ENCODE data around the gene CHMP2B.
"Not testable (repeated sequence)": the region's sequence is repeated elsewhere in the genome, so short reads cannot be mapped to it uniquely, and the experiment has no call there.

CHMP2B gene

DNA sequence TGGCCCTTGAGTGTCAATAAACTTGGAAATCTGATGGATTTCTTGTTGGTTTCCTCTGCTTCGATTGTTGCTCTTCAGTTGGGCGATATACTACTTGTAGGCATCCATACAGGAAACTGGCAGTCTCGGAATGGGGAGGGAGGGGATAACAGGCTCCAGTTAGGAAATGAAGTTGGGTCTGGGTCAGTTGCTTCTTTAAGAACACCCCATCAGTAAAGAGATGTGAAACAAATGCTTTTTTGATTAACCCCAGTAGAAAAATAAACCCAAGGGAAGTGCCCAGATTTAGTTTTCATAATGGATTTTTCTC, 681 bp downstream of the CHMP2B start:
- H3K27ac ChIP-seq (ENCODE audit: low read depth, low read length) = peak overlapping the region; percentile 83
- no peaks in the 10 kb centered on the region for H3K9me3 ChIP-seq (ENCODE audit: control insufficient read depth in 5 of 5, low read length in 5 of 5)
- peaks cover 2 to 38% (median 22%) of the 10 kb centered on the region in 5 donors for H3K4me1 ChIP-seq (ENCODE audit: control insufficient read depth in 5 of 5, insufficient read depth in 5 of 5, low read length in 5 of 5)
- H3K27me3 ChIP-seq (ENCODE audit: control insufficient read depth in 5 of 5, insufficient read depth in 4 of 5, low read length in 5 of 5) = no peaks in the 10 kb centered on the region
- peaks cover 0 to 5% (median 0%) of the 10 kb centered on the region in 5 donors for H3K36me3 ChIP-seq (ENCODE audit: control insufficient read depth in 5 of 5, insufficient read depth in 5 of 5, low read length in 5 of 5)
- H3K9ac ChIP-seq (ENCODE audit: low read length in 5 of 5) = peak overlapping the region; percentile 82 to 99 (median 95)
- H3K4me3 ChIP-seq (ENCODE audit: low read depth in 1 of 5, low read length in 5 of 5) = peak overlapping the region; percentile 85 to 98 (median 96)

DNA sequence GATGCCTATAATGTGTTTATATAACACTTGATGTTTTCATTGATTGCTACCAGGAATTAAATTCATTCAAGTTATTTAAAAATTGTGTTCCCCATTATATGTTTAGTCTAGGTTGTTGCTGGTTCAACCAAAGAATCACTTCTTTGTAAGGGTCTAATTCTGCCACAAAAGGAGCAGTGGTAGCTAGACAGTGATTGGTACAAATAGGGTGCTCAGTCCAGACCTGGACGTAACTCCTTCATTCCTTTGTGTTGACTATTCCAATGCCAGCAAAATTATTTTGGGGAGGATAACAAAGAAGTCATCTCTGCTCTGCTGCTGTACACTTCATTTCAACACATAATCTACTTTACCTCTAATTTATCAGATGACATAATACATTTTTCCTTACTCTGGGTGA, 1.2 kb downstream of the CHMP2B start:
- peaks cover 0 to 5% (median 0%) of the 10 kb centered on the region in 5 donors for H3K36me3 ChIP-seq (ENCODE audit: control insufficient read depth in 5 of 5, insufficient read depth in 5 of 5, low read length in 5 of 5)
- H3K27ac ChIP-seq (ENCODE audit: low read depth, low read length) = no peak overlapping the region
- H3K27me3 ChIP-seq (ENCODE audit: control insufficient read depth in 5 of 5, insufficient read depth in 4 of 5, low read length in 5 of 5) = no peaks in the 10 kb centered on the region
- H3K4me3 ChIP-seq (ENCODE audit: low read depth in 1 of 5, low read length in 5 of 5) = peak overlapping the region; percentile 85 to 98 (median 96)
- peak overlapping the region in 4 of 5 donors; percentile 92 to 99 (median 96) for H3K9ac ChIP-seq (ENCODE audit: low read length in 5 of 5)
- H3K9me3 ChIP-seq (ENCODE audit: control insufficient read depth in 5 of 5, low read length in 5 of 5) = no peaks in the 10 kb centered on the region
- H3K4me1 ChIP-seq (ENCODE audit: control insufficient read depth in 5 of 5, insufficient read depth in 5 of 5, low read length in 5 of 5) = peaks cover 2 to 38% (median 22%) of the 10 kb centered on the region in 5 donors

DNA sequence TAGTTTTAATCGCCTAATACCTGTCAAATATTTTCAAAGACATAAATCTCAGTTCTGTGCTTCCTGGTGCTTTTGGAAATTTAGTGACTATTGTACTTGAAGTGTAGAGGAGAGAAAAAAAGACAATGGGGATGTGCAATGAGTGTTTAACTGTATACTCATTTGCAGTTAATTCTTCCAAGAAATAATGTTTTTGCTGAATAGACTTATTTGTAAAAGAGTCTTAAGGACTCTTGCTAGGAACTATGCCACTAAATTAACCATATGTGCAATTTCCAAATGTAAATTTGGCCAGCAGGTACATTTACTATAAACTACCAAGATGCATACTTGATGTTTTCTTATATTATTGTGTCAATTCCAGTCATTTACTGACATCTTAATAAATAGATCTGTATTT, 2.0 kb downstream of the CHMP2B start:
- H3K27me3 ChIP-seq (ENCODE audit: control insufficient read depth in 5 of 5, insufficient read depth in 4 of 5, low read length in 5 of 5) = no peaks in the 10 kb centered on the region
- H3K27ac ChIP-seq (ENCODE audit: low read depth, low read length) = no peak overlapping the region
- no peak overlapping the region for H3K4me3 ChIP-seq (ENCODE audit: low read depth in 1 of 5, low read length in 5 of 5)
- no peak overlapping the region for H3K9ac ChIP-seq (ENCODE audit: low read length in 5 of 5)
- H3K4me1 ChIP-seq (ENCODE audit: control insufficient read depth in 5 of 5, insufficient read depth in 5 of 5, low read length in 5 of 5) = peaks cover 2 to 38% (median 22%) of the 10 kb centered on the region in 5 donors
- H3K9me3 ChIP-seq (ENCODE audit: control insufficient read depth in 5 of 5, low read length in 5 of 5) = no peaks in the 10 kb centered on the region
- peaks cover 0 to 5% (median 0%) of the 10 kb centered on the region in 5 donors for H3K36me3 ChIP-seq (ENCODE audit: control insufficient read depth in 5 of 5, insufficient read depth in 5 of 5, low read length in 5 of 5)

DNA sequence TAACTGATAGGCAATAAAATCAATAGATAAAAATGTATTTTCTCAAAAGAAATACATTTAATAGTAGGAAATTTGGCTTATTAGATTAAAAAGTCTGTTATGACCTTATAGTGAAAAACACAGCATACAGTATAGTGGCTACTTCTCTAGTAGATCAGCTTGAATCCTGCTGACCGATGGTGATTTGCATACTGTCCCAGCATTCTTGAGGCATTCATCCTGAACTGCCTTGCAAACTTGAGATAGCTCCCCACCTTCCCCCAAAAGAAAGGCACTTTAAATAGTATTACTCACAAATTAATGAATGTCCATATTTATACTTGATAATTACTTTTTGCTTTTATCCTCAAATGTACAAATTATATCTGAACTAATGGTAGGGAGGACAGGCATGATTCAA, 6.7 kb downstream of the CHMP2B start:
- Histone ChIP-seq H3K27me3 (ENCODE audit: control insufficient read depth in 5 of 5, insufficient read depth in 4 of 5, low read length in 5 of 5) (no peaks in the 10 kb centered on the region), H3K4me1 (ENCODE audit: control insufficient read depth in 5 of 5, insufficient read depth in 5 of 5, low read length in 5 of 5) (peaks cover 0 to 16% (median 8%) of the 10 kb centered on the region in 5 donors), H3K9ac (ENCODE audit: low read length in 5 of 5) (no peak overlapping the region), H3K27ac (ENCODE audit: low read depth, low read length) (no peak overlapping the region), H3K4me3 (ENCODE audit: low read depth in 1 of 5, low read length in 5 of 5) (no peak overlapping the region), H3K9me3 (ENCODE audit: control insufficient read depth in 5 of 5, low read length in 5 of 5) (no peaks in the 10 kb centered on the region), H3K36me3 (ENCODE audit: control insufficient read depth in 5 of 5, insufficient read depth in 5 of 5, low read length in 5 of 5) (peaks cover 0 to 8% (median 0%) of the 10 kb centered on the region in 5 donors)

DNA sequence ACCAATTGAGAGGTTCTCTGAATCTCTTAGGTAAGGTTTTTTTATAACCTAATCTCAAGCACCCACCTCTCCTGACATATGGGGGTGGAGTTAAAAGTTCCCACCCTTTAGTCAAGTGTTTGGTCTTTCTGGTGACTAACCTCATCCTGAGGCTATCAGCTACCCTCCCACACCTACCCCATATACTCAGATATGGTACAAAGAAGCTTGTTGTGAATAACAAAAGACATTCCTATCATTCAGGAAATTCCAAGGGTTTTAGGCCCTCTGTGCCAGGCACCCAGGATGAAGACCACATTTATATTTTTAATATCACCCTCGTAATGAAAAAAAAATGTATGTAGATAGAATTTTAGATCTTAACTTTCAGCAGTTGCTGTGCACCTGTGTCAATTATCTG, 9.0 kb downstream of the CHMP2B start:
- Histone ChIP-seq H3K9me3 (ENCODE audit: control insufficient read depth in 5 of 5, low read length in 5 of 5) (no peaks in the 10 kb centered on the region), H3K36me3 (ENCODE audit: control insufficient read depth in 5 of 5, insufficient read depth in 5 of 5, low read length in 5 of 5) (peaks cover 0 to 8% (median 0%) of the 10 kb centered on the region in 5 donors), H3K27me3 (ENCODE audit: control insufficient read depth in 5 of 5, insufficient read depth in 4 of 5, low read length in 5 of 5) (no peaks in the 10 kb centered on the region), H3K9ac (ENCODE audit: low read length in 5 of 5) (no peak overlapping the region), H3K4me1 (ENCODE audit: control insufficient read depth in 5 of 5, insufficient read depth in 5 of 5, low read length in 5 of 5) (peaks cover 0 to 5% (median 0%) of the 10 kb centered on the region in 5 donors), H3K27ac (ENCODE audit: low read depth, low read length) (no peak overlapping the region), H3K4me3 (ENCODE audit: low read depth in 1 of 5, low read length in 5 of 5) (no peak overlapping the region)

DNA sequence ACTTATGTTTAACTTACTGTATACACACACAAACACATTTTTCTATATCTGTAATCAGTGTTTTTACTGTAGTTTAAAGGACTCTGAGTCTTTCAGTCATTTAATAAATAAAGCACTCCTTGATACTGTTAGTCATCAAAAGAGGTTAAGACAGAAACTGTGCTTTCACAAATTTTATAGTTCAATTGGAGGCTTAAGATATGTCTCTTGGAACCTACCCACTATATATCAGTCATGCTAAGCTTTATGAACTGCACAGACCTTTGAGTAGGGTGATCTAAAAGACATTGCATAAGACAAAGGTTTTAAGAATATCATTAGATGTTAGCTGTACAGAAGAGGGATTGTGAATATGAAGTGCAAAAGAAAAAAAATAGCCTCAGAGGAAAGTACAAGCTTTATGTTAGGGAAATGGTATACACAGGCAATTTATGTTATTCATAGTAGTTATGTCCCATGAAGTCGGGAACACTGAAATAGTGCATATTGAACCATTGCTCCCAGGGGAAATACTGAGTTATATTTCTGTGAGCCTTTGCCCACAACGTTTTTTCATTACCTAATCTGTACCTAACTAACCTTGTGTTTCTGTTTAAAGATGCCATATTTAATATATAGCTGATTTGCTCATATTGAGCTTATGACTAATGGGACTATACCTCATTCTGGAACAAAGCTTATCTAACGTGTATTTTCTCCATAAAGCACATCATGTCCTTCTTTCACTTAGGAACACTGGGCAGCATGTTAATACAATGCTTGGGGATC, 19.7 kb downstream of the CHMP2B start:
- Histone ChIP-seq H3K27ac (ENCODE audit: low read depth, low read length) (no peak overlapping the region), H3K4me3 (ENCODE audit: low read depth in 1 of 5, low read length in 5 of 5) (no peak overlapping the region), H3K36me3 (ENCODE audit: control insufficient read depth in 5 of 5, insufficient read depth in 5 of 5, low read length in 5 of 5) (peaks cover 15 to 29% (median 20%) of the 10 kb centered on the region in 5 donors), H3K4me1 (ENCODE audit: control insufficient read depth in 5 of 5, insufficient read depth in 5 of 5, low read length in 5 of 5) (peaks cover 0 to 10% (median 4%) of the 10 kb centered on the region in 5 donors), H3K27me3 (ENCODE audit: control insufficient read depth in 5 of 5, insufficient read depth in 4 of 5, low read length in 5 of 5) (no peaks in the 10 kb centered on the region), H3K9me3 (ENCODE audit: control insufficient read depth in 5 of 5, low read length in 5 of 5) (no peaks in the 10 kb centered on the region), H3K9ac (ENCODE audit: low read length in 5 of 5) (no peak overlapping the region)

DNA sequence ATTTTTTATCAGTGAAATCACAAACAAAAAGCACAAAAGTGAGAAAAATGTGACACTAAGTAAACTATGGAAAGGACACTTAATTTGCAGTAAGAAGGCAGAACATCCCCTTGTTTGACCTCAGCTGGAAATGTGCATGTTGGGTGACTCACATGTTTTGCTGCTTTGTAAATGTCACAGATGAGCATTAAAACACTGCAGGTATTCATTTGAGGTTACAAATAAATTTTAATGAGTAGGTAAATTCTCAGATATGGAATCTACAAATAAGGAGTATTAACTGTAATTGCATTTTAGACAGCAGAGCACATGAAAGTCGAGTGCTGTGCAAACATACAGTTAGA, 20.3 kb downstream of the CHMP2B start:
- no peaks in the 10 kb centered on the region for H3K27me3 ChIP-seq (ENCODE audit: control insufficient read depth in 5 of 5, insufficient read depth in 4 of 5, low read length in 5 of 5)
- peaks cover 0 to 15% (median 4%) of the 10 kb centered on the region in 5 donors for H3K4me1 ChIP-seq (ENCODE audit: control insufficient read depth in 5 of 5, insufficient read depth in 5 of 5, low read length in 5 of 5)
- no peak overlapping the region for H3K9ac ChIP-seq (ENCODE audit: low read length in 5 of 5)
- no peaks in the 10 kb centered on the region for H3K9me3 ChIP-seq (ENCODE audit: control insufficient read depth in 5 of 5, low read length in 5 of 5)
- H3K4me3 ChIP-seq (ENCODE audit: low read depth in 1 of 5, low read length in 5 of 5) = no peak overlapping the region
- H3K27ac ChIP-seq (ENCODE audit: low read depth, low read length) = no peak overlapping the region
- H3K36me3 ChIP-seq (ENCODE audit: control insufficient read depth in 5 of 5, insufficient read depth in 5 of 5, low read length in 5 of 5) = peaks cover 20 to 27% (median 20%) of the 10 kb centered on the region in 5 donors

DNA sequence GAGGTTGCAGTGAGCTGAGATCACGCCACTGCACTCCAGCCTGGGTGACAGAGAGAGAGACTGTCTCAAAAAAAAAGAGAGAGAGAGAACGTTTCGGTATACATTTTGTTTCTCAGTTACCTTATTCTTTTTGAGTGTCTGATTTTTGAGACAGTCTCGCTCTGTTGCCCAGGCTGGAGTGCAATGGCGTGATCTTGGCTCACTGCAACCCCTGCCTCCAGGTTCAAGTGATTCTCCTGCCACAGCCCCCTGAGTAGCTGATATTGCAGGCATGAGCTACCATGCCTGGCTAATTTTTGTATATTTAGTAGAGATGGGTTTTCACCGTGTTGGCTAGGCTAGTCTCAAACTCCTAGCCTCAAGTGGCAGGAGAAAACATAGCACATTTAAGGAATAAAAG, 21.1 kb downstream of the CHMP2B start:
- peaks cover 0 to 17% (median 4%) of the 10 kb centered on the region in 5 donors for H3K4me1 ChIP-seq (ENCODE audit: control insufficient read depth in 5 of 5, insufficient read depth in 5 of 5, low read length in 5 of 5)
- not testable (repeated sequence) for H3K27ac ChIP-seq (ENCODE audit: low read depth, low read length); H3K4me3 ChIP-seq (ENCODE audit: low read depth in 1 of 5, low read length in 5 of 5); H3K9me3 ChIP-seq (ENCODE audit: control insufficient read depth in 5 of 5, low read length in 5 of 5); H3K9ac ChIP-seq (ENCODE audit: low read length in 5 of 5); H3K27me3 ChIP-seq (ENCODE audit: control insufficient read depth in 5 of 5, insufficient read depth in 4 of 5, low read length in 5 of 5)
- peaks cover 20 to 29% (median 22%) of the 10 kb centered on the region in 5 donors for H3K36me3 ChIP-seq (ENCODE audit: control insufficient read depth in 5 of 5, insufficient read depth in 5 of 5, low read length in 5 of 5)

DNA sequence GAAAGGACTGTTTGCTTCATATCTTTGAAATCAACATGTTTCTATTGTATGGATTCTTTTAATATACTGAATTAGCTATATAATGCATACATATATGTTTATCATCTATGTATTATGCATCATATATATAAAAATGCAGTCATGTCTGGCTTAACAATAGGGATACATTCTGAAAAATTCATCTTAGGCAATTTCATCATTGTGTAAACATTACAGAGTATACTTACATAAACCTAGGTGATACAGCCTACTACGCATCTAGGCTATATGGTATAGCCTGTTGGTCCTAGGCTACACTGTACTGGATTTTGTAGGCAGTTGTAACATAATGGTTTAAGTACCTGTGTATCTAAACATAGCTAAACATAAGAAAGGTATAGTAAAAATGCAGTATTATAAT, 21.7 kb downstream of the CHMP2B start:
- no peak overlapping the region for H3K9ac ChIP-seq (ENCODE audit: low read length in 5 of 5)

DNA sequence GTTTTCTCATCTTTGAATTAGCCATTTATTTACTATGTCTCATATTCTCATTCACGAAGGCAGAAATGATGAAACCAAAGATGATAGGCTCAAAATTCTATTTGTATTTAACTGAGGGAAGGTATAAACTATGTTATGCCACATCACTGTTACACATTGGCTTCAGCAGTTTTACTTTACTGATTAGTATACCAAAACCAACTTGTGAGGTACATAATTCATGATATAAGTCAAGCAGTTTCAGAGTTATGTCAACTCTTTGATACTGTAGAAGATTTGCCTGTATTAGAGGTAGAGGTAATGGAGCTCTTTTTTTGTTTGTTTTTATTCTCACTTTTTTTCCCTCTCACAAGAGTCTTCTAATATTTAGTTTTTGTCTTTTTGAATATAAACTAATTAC, 22.9 kb downstream of the CHMP2B start:
- H3K9ac ChIP-seq (ENCODE audit: low read length in 5 of 5) = no peak overlapping the region
- H3K27ac ChIP-seq (ENCODE audit: low read depth, low read length) = no peak overlapping the region
- no peaks in the 10 kb centered on the region for H3K27me3 ChIP-seq (ENCODE audit: control insufficient read depth in 5 of 5, insufficient read depth in 4 of 5, low read length in 5 of 5)
- no peaks in the 10 kb centered on the region for H3K9me3 ChIP-seq (ENCODE audit: control insufficient read depth in 5 of 5, low read length in 5 of 5)
- peaks cover 26 to 41% (median 33%) of the 10 kb centered on the region in 5 donors for H3K36me3 ChIP-seq (ENCODE audit: control insufficient read depth in 5 of 5, insufficient read depth in 5 of 5, low read length in 5 of 5)
- H3K4me3 ChIP-seq (ENCODE audit: low read depth in 1 of 5, low read length in 5 of 5) = no peak overlapping the region
- peaks cover 0 to 17% (median 4%) of the 10 kb centered on the region in 5 donors for H3K4me1 ChIP-seq (ENCODE audit: control insufficient read depth in 5 of 5, insufficient read depth in 5 of 5, low read length in 5 of 5)

More for the DNA sequence above, 21.7 kb downstream of the CHMP2B start:
- Histone ChIP-seq H3K4me3 (ENCODE audit: low read depth in 1 of 5, low read length in 5 of 5) (no peak overlapping the region), H3K36me3 (ENCODE audit: control insufficient read depth in 5 of 5, insufficient read depth in 5 of 5, low read length in 5 of 5) (peaks cover 25 to 35% (median 27%) of the 10 kb centered on the region in 5 donors), H3K27me3 (ENCODE audit: control insufficient read depth in 5 of 5, insufficient read depth in 4 of 5, low read length in 5 of 5) (no peaks in the 10 kb centered on the region), H3K9me3 (ENCODE audit: control insufficient read depth in 5 of 5, low read length in 5 of 5) (no peaks in the 10 kb centered on the region), H3K27ac (ENCODE audit: low read depth, low read length) (no peak overlapping the region), H3K4me1 (ENCODE audit: control insufficient read depth in 5 of 5, insufficient read depth in 5 of 5, low read length in 5 of 5) (peaks cover 0 to 17% (median 4%) of the 10 kb centered on the region in 5 donors)
